Caco-2 (cell line): Measurements from ENCODE around the gene UNC13C. TPM values are rescaled to one million over a fixed set of nuclear protein-coding genes. Genes with fewer than 3 reads are reported as not detected.

Source experiments
- BruUV-seq: library from RNA; stranded (reverse); fragments of 400-500 nt; replicated peaks from 2 replicates; lab custom pipeline; 2021; lab: Mats Ljungman, UMichigan
- CTCF ChIA-PET: fragments of 300-600 bp; sonication (Branson Sonifier 250); formaldehyde crosslinking; loops from one replicate; lab custom pipeline; 2022; ENCODE audit warnings: antibody characterized with exemption; lab: Charles Lee
- POLR2A ChIA-PET: fragments of 300-600 bp; sonication (Branson Sonifier 250); formaldehyde crosslinking; loops from one replicate; lab custom pipeline; 2022; ENCODE audit warnings: antibody characterized with exemption; lab: Charles Lee
- DNase-seq, 2 experiments: peaks; one replicate each; pipeline versions ENCODE4 v3.0.0 to v3.0.0-alpha.2; 2020 to 2022
- H3K27me3 ChIP-seq: replicated peaks from 2 replicates; pipeline ENCODE4 v1.6.0; 2011; ENCODE audit warnings: low read length; ENCODE audit not compliant: control insufficient read depth, insufficient read depth
- H3K36me3 ChIP-seq: 2 replicates; pipeline ENCODE4 v1.5.1; 2011; ENCODE audit warnings: low read length; ENCODE audit not compliant: control insufficient read depth, insufficient read depth
- H3K4me1 ChIP-seq: fragments of 250-450 bp; sonication (Bioruptor Pico); 2 replicates; pipeline ENCODE4 v1.5.1; 2020; ENCODE audit warnings: mild to moderate bottlenecking
- H3K4me3 ChIP-seq: 2 replicates; pipeline ENCODE4 v1.5.1; 2011; ENCODE audit warnings: low read depth, mild to moderate bottlenecking, control low read depth, low read length
- H3K9me3 ChIP-seq: fragments of 250-450 bp; sonication (Bioruptor Pico); 2 replicates; pipeline ENCODE4 v1.5.1; 2020; ENCODE audit warnings: mild to moderate bottlenecking, moderate library complexity
- H3K27ac Mint-ChIP-seq: one replicate; pipeline ENCODE4 v1.8.0; 2022; ENCODE audit warnings: mixed read lengths; ENCODE audit not compliant: unreplicated experiment
- H3K27me3 Mint-ChIP-seq: one replicate; pipeline ENCODE4 v1.8.0; 2022; ENCODE audit warnings: mixed read lengths; ENCODE audit not compliant: insufficient read depth, unreplicated experiment
- H3K36me3 Mint-ChIP-seq: one replicate; pipeline ENCODE4 v1.8.0; 2022; ENCODE audit warnings: mild to moderate bottlenecking, mixed read lengths; ENCODE audit not compliant: insufficient read depth, unreplicated experiment
- H3K4me1 Mint-ChIP-seq: one replicate; pipeline ENCODE4 v1.8.0; 2022; ENCODE audit warnings: low read depth, mixed read lengths; ENCODE audit not compliant: unreplicated experiment
- H3K4me3 Mint-ChIP-seq: one replicate; pipeline ENCODE4 v1.8.0; 2022; ENCODE audit warnings: mild to moderate bottlenecking, moderate library complexity, mixed read lengths; ENCODE audit not compliant: unreplicated experiment
- H3K9me3 Mint-ChIP-seq: one replicate; pipeline ENCODE4 v1.8.0; 2022; ENCODE audit warnings: mixed read lengths; ENCODE audit not compliant: unreplicated experiment
- intact Hi-C: fragments of 100-400 bp; cut with micrococcal nuclease; formaldehyde crosslinking; loops from one replicate; pipeline ENCODE4 v1.10.0; 2022; ENCODE audit not compliant: unreplicated experiment
- total RNA-seq: library from RNA; stranded (reverse); gene quantifications from 2 replicates; pipeline ENCODE4 v1.2.3, GENCODE V29; 2022
- TF ChIP-seq, protein P1 (sequence below), 2 experiments: fragments of 200-600 bp in 1 of 2; IDR thresholded peaks; 1 replicate in 1 of 2; 2 replicates in 1 of 2; pipeline versions ENCODE4 v1.5.1 to v1.8.0; 2011 to 2022; ENCODE audit warnings: antibody characterized with exemption in 1 of 2, control low read depth in 1 of 2, inconsistent platforms in 1 of 2, low read depth in 1 of 2, low read length in 1 of 2, mild to moderate bottlenecking in 1 of 2, moderate library complexity in 1 of 2; ENCODE audit not compliant: insufficient read depth in 1 of 2, severe bottlenecking in 1 of 2, unreplicated experiment in 1 of 2

The UNC13C gene
- total RNA-seq, 1 experiment from 2014 or later: 2.9 TPM

DNA sequence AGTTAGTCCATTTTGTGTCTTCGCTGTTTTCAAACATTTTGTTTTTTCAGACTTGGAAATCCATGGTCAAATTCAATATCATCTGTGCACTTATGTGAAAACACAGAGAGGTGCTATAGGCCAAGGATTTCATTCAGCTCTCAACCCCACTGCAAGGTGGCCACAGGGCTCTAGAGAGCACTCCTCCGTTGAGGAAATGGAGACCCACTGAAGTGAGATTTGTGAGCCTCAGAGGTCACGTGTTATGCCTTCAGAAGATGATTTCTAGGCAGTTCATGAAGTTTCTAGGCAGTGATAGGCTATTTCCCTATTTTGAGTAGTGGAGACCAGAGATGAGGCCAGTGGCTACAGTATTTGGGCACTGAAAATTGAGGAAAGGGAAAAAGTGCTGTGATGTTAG, 88.2 kb downstream of the UNC13C start:
- Mint-ChIP-seq H3K27me3 (no peaks in the 10 kb centered on the region), H3K9me3 (no peaks in the 10 kb centered on the region), H3K4me1 (no peaks in the 10 kb centered on the region), H3K36me3 (no peaks in the 10 kb centered on the region), H3K4me3 (no peak overlapping the region), H3K27ac (no peak overlapping the region)
- no peak for DNase-seq
- BruUV-seq: no TSS peak
- CTCF ChIA-PET: no interaction called here
- Histone ChIP-seq H3K9me3 (no peaks in the 10 kb centered on the region), H3K4me1 (peaks cover 3% of the 10 kb centered on the region; the same call in 1 of the 2 replicates), H3K36me3 (no peaks in the 10 kb centered on the region), H3K27me3 (no peaks in the 10 kb centered on the region), H3K4me3 (no peak overlapping the region)
- POLR2A ChIA-PET: no interaction called here
- intact Hi-C loops: no loop called here
- TF ChIP-seq, protein P1, sequence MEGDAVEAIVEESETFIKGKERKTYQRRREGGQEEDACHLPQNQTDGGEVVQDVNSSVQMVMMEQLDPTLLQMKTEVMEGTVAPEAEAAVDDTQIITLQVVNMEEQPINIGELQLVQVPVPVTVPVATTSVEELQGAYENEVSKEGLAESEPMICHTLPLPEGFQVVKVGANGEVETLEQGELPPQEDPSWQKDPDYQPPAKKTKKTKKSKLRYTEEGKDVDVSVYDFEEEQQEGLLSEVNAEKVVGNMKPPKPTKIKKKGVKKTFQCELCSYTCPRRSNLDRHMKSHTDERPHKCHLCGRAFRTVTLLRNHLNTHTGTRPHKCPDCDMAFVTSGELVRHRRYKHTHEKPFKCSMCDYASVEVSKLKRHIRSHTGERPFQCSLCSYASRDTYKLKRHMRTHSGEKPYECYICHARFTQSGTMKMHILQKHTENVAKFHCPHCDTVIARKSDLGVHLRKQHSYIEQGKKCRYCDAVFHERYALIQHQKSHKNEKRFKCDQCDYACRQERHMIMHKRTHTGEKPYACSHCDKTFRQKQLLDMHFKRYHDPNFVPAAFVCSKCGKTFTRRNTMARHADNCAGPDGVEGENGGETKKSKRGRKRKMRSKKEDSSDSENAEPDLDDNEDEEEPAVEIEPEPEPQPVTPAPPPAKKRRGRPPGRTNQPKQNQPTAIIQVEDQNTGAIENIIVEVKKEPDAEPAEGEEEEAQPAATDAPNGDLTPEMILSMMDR (IDR thresholded peaks at IDR 0.05; ENCODE audit: insufficient read depth in 1 of 2, low read depth in 1 of 2, low read length in 1 of 2, severe bottlenecking in 1 of 2, unreplicated experiment in 1 of 2): no peak

- Mint-ChIP-seq H3K4me1 (no peaks in the 10 kb centered on the region), H3K4me3 (no peak overlapping the region)
- TF ChIP-seq, protein P1 (IDR thresholded peaks at IDR 0.05; ENCODE audit: insufficient read depth in 1 of 2, low read depth in 1 of 2, low read length in 1 of 2, severe bottlenecking in 1 of 2, unreplicated experiment in 1 of 2): peak; percentile 46 to 49
Observed at GRCh38 chr15:54082836-54083492, 104.7 kb downstream of the UNC13C start.

DNA sequence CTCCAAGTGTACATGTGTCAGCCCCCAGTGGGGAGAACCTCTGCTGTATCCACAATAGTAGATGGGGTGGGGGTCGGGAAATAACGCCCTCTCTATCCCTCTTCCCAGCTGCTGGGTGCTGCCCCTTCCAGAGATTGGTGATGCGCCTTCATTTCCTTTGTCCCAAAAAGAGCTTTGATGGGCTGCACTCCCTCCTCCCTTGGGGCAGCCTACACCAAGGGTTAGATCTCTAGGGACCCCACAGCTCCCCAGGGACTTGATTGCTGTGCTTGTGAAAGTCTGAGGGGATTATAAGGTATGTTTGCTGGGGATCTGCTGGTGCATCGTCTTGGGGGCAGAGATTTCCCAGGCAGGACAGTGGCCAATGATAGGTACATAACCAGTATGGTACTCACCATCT, 105.3 kb downstream of the UNC13C start:
- POLR2A ChIA-PET: no interaction called here
- intact Hi-C loops: no loop called here
- Histone ChIP-seq H3K36me3 (no peaks in the 10 kb centered on the region), H3K4me3 (no peak overlapping the region), H3K27me3 (no peaks in the 10 kb centered on the region), H3K4me1 (no peaks in the 10 kb centered on the region), H3K9me3 (no peaks in the 10 kb centered on the region)
- BruUV-seq: no TSS peak
- H3K4me1 Mint-ChIP-seq: no peaks in the 10 kb centered on the region
- H3K27me3 Mint-ChIP-seq: no peaks in the 10 kb centered on the region
- TF ChIP-seq, protein P1 (IDR thresholded peaks at IDR 0.05; ENCODE audit: insufficient read depth in 1 of 2, low read depth in 1 of 2, low read length in 1 of 2, severe bottlenecking in 1 of 2, unreplicated experiment in 1 of 2): no peak
- no peak overlapping the region for H3K4me3 Mint-ChIP-seq
- no peaks in the 10 kb centered on the region for H3K36me3 Mint-ChIP-seq
- no peaks in the 10 kb centered on the region for H3K9me3 Mint-ChIP-seq
- no peak overlapping the region for H3K27ac Mint-ChIP-seq
- DNase-seq: no peak
- CTCF ChIA-PET: no interaction called here

More at GRCh38 chr15:54082836-54083492, 104.7 kb downstream of the UNC13C start:
- no peaks in the 10 kb centered on the region for H3K27me3 ChIP-seq
- H3K9me3 Mint-ChIP-seq: no peaks in the 10 kb centered on the region
- intact Hi-C loops: no loop called here
- H3K9me3 ChIP-seq: no peaks in the 10 kb centered on the region
- BruUV-seq: no TSS peak
- H3K27ac Mint-ChIP-seq: no peak overlapping the region
- peak in 1 of 2 experiments; percentile 9 for DNase-seq
- no peaks in the 10 kb centered on the region for H3K36me3 ChIP-seq
- no peak overlapping the region for H3K4me3 ChIP-seq
- POLR2A ChIA-PET: no interaction called here
- H3K4me1 ChIP-seq: no peaks in the 10 kb centered on the region
- H3K36me3 Mint-ChIP-seq: no peaks in the 10 kb centered on the region
- H3K27me3 Mint-ChIP-seq: no peaks in the 10 kb centered on the region
- CTCF ChIA-PET: no interaction called here
